HG03575 (cell line): ENCODE measurements around the gene ANKAR.
A peak's percentile ranks its signal among the peaks of the same experiment; 100 is the strongest.
"Not testable (repeated sequence)": the region's sequence is repeated elsewhere in the genome, so short reads cannot be mapped to it uniquely, and the experiment has no call there.

ENCODE experiments used
- ATAC-seq: cut with Tn5 transposase; IDR thresholded peaks from one replicate; pipeline ENCODE4 v1.9.1; 2021; ENCODE audit not compliant: unreplicated experiment, insufficient number of reproducible peaks, low FRiP score; ENCODE audit errors: extremely low read depth

ANKAR gene

DNA sequence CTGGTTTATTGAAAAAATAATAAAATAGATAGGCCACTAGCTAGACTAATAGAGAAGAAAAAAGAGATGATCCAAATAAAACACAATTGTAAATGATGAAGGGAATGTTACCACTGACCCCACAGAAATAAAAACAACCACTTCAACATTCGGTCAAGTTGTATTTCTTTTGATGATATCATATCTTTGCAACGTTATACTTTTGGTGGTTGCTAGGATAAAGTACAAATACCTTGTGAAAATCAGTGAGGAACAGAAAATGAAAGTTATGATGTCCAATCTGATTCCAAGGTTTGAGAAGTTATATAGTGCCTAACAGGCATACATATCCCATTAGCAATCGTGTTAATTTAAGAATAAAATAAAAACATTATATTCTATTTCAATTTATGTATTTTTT is 19.8 kb upstream of the ANKAR start:
- no peak for ATAC-seq

- ATAC-seq: peak; percentile 27
These were observed 16.6 kb upstream of the ANKAR start for GRCh38 chr2:189657867-189658266.

DNA sequence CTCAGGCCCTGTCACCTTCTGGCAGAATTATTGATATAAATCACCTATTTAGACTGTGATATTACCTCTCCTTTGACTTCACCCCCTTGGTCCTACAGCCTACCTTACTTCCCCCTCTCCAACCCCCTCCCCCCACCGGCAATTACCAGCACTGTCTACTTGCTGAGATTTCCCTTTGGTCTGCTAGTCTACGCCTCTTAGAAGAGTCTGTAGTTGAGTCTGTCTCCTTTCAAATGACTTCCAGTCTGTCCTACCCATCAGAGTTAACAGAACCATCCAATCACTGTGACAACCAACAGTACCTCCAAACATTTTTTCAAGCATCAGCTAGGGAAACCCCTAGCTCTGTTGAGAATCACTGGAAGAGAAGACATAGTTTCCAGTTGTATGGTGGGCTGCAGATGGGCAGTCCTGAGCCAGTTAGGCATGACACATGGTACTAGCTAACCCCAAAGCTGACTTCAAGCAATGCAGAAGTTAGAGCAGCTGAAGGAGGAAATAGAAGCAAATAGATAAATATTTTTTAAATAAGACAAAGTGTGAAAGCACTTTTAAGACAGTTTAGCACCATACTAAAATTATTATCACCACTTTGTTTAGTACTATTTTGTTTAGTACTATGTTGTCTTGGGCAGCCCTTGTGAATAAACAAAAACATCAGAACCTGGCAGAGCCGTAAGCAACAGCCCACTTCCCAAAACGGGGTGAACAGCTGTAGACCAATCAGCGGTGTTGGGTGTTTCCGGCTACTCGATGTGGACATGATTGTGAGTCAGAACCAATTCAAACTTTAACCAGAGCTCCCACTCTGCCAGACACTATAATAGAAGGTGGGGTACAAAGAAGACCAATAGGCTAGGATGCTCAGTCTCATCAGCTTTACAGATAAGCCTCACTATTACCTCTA is 15.9 kb upstream of the ANKAR start:
- ATAC-seq: no peak

- ATAC-seq: no peak
These were observed 14.7 kb upstream of the ANKAR start for GRCh38 chr2:189659734-189660133.

- no peak for ATAC-seq
These were observed 13.7 kb upstream of the ANKAR start for GRCh38 chr2:189660803-189661147.

DNA sequence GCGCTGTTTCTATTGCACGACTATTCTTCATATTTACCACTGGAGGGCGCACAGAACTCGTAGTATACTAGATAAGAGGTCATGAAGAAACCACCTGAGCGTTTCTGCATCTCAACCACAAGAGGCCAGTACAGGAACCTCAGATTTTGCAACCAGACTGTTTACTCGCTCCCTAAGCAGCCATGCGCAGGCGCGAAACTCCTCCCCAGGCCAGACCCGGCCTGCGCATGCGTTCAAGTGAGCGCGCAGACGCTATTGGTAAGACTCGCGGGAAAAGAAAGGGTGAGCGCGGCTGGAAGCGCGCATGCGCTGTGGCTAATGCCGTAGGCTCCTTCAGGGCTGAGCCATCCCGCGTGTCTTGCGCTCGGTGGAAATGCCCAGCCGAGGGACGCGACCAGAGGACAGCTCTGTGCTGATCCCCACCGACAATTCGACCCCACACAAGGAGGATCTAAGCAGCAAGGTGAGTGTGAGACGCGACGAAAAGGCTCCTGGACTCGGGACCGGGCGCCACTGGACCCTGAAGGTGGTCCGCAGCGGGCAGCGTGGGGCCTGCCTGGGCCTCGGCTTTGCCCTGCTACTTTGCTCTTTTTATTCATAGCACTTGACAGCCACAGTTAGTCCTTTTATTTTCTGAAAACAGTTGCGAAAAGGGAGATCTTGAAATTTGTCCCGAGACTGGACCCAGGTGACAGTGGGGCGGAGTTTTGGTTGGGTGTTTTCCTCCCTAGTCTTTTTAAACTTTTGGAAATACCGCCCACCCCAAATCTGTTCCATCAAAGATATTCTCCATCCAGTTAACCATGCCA is 13.1 kb upstream of the ANKAR start, which contains the start of gene ASNSD1:
TSS of gene ASNSD1 (plus strand) at position 312 of the 809 bp plus-strand sequence. CDS start 4,674 bp downstream, outside the sequence.
- ATAC-seq: peak; percentile 89

DNA sequence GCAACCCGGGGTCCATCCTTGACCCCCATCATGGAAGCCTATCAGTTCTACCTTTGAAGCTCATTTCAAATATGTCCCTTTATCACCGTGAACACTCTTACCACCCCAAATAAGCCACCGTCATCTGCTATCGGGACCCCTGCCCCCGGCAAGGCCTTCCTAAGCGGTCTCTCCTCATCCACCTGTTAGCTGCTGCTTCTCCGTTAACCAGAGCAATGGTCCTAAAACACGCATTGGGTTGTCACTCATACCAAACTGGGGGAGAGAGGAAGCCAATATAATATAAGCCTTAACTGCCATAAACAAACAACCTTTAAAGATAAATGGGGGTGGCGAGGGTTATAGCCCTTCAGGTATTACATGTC is 12.5 kb upstream of the ANKAR start:
- ATAC-seq: no peak

DNA sequence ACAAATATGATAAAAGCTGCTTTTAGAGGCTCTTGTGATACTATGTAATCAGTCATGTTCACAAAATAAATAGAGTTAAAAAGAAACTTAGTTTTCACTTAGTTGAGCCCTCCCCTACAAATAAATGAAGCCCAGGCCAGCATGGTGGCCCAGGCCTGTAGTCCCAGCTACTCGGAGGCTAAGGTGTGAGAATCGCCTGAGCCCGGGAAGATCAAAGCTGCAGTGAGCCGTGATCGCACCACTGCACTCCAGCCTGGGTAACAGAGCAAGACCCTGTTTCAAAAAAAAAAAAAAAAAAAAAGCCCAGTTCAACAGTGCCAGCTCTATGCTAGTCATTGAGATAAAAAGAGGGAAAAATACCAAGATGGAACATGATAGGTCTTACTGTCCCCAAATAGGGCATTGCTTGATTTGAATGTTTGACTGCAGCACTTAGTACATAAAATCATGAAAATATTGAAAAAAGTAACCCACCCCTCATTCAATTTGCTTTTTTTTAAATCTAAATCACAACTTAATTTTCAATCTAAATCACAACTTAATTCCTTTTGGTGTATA is 11.7 kb upstream of the ANKAR start:
- no peak for ATAC-seq

- not testable (repeated sequence) for ATAC-seq
These were observed 11.2 kb upstream of the ANKAR start for GRCh38 chr2:189663319-189663718.

DNA sequence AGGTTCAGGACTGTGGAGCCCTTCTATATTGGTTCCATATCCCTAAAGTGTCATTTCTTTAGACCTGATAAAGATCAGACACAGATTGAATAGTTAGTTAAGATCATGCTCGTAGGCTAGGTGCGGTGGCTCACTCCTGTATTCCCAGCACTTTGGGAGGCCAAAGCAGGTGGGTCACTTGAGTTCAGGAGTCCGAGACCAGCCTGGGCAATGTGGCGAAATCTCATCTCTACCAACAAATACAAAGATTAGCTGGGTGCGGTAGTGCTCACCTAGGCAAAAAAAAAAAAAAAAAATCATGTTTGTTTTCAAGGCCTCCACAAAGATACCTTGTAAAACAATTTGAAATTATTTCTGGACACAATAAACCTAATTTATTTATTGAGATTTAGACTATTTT is 4.6 kb upstream of the ANKAR start:
- ATAC-seq: no peak

- no peak for ATAC-seq
These were observed 653 bp upstream of the ANKAR start for GRCh38 chr2:189673661-189674373.

DNA sequence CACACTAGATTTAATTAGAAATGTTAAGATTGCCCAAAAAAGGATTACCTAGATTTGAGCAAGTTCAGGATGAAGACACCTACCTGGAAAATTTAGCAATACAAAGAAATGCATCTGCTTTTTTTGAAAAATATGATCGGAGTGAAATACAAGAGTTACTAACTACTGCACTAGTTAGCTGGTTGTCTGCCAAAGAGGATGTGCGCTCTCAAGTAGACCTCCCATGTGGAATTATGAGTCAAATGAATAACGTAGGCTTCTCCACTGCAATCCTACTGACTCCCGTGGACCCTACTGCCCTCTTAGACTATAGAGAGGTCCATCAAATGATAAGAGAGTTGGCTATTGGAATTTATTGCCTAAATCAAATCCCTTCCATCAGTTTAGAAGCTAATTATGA is 2.0 kb downstream of the ANKAR start:
- no peak for ATAC-seq

DNA sequence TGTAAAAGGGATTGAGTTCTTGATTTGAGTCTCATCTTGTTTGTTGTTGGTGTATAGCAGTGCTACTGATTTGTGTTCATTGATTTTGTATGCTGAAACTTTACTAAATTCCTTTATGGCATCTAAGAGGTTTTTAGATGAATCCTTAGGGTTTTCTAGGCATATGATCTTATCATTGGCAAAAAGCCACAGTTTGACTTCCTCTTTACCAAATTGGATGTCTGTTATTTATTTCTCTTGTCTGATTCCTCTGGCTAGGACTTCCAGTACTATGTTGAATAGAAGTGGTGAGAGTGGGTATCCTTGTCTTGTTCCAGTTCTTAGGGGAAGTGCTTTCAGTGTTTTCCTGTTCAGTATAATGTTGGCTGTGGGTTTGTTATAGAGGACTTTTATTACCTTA is 4.8 kb downstream of the ANKAR start:
- ATAC-seq: no peak

GRCh38 chr2:189681203-189681602 is 6.7 kb downstream of the ANKAR start:
- no peak for ATAC-seq

- no peak for ATAC-seq
These were observed 7.4 kb downstream of the ANKAR start for GRCh38 chr2:189681903-189682302.

DNA sequence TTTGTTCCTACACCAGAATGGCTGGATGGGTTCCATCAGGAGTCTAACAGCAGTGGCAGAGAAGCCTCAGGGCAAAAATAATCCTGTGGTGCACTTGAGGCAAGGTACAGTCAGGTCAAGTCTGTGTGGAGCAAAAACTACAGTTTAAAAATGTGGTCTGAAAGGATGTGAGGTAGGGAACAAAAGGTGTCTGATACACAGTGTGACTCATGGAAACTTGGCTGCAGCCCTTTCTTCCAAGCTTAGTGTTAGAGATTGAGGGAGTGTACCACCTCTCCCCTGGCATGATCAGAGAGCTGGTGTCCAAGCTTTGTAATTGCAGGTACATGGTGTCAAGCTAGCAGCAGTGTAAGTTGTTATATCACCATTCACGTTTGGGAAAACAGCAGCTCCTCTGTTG is 8.9 kb downstream of the ANKAR start:
- no peak for ATAC-seq

DNA sequence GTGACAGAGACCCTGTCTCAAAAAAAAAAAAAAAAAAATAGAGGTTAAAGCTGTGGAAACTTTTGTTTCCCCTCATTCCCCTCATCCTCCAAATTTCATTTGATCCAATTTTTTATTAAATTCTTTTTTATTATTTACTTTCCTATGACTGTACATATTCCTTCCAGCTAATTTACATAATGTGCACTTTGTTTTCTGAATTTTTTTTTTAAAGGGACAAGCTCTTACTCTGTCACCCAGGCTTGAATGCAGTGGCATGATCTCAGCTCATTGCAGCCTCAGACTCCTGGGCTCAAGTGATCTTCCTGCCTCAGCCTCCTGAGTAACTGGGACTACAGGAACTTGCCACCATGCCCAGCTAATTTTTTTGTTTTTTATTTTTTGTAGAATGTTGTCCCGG is 10.3 kb downstream of the ANKAR start:
- ATAC-seq: no peak

GRCh38 chr2:189685540-189686229 is 11.2 kb downstream of the ANKAR start:
- no peak for ATAC-seq

GRCh38 chr2:189687796-189688195 is 13.3 kb downstream of the ANKAR start:
- ATAC-seq: not testable (repeated sequence)
